CD4-positive, alpha-beta T cell treated with Interleukin-4 for 1 hour (primary cell): ENCODE measurements around the gene FNDC10.
A peak's percentile ranks its signal among the peaks of the same experiment; 100 is the strongest.
"Not testable (repeated sequence)": the region's sequence is repeated elsewhere in the genome, so short reads cannot be mapped to it uniquely, and the experiment has no call there.

Experiments used
- DNase-seq, 2 donors: peaks; one replicate each; pipeline ENCODE4 v3.0.0-alpha.2; 2020 to 2022

FNDC10 gene

DNA sequence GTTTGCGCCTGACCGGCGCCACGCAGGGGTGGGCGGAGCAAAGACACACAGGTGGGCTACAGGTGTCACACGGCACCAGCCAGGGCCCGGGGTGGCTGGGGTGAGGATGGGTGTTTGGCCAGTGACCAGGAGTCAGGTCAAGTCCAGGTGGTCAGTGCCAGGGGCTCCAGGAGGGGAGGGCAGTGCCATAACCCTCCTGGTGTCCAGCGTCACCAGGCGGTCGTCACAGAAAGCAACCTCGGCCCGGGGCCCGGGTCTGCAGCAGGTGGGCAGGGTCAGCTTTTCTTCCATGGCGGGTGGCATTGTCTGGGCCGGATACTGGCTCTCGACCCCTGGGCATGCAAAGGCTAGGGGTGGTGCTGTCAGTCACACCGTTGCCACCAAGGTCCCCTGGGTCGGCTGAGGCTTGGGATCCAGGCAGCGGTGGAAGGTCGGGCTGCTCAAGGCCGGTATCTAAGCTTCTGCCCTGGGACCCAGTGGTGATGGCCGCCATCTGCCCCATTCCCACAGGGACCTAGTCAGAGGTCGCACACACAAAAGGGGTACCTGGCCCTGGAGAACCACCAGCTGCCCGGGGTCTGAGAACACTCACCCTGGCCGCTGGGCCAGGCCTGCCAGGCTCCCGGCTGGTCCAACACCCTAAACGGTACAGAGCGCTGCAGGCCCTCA lies 1.8 kb downstream of the FNDC10 start:
- DNase-seq = no peak

DNA sequence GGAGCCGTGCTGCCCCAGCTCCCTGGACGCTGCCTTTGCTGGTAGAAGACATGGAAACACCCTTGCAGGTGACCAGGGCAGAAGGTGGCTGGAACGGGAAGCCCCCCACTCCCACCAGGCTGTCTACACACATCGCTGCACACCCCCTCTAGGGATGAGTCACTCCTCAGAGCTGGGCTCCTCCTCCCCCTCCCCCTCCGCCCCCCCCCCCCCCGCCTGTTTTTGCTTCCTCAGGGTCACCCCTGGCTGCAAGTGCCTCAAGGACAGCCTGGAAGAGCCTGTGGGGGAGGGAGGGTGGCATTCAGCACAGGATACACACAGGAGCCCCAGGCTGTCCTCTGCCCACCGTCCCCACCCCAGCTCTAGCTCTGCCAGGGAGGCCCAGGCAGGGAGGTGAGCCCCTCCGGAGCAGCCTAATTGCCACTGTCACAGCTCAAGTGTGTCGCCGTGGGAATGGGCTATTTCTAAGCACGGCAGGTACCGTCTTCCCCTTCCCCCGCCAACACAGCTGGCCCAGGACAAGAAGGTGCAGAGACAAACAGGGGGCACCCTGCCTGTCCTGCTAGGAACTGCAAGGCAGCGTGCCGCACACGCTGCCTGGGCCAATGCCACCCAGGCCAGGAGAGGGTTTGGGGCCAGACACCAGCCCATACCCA lies 2.5 kb downstream of the FNDC10 start:
- no peak for DNase-seq

DNA sequence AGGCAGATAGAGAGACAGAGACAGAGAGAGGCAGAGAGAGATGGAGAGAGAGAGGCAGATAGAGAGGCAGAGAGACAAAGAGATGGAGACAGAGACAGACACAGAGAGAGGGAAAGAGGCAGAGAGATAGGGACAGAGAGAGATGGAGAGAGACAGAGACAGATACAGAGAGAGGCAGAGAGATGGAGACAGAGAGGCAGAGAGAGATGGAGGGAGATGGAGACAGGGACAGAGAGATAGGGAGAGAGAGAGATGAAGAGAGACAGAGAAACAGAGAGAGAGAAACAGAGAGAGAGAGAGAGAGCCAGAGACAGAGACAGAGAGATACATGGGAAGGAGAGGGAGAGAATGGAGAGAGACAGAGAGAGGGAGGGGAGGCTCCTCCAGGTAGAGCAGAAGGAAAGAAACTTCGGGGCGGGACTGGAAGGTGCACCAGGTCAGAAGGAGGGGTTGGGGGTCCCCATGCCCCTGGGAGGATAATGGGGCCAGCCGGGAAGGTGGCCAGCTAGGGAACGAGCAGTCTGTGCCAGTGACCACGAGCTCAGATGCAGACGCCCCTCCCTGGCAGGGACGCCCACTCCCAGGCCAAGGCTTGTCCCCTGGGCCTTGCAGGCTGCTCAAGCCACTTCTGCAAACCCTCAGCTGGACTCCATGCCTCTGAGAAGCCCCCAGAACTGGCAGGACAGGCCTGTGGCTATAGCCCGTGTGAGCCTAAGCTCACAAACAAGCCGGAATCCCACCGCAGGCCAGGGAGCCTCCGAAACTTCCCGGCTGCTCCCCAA lies 3.3 kb downstream of the FNDC10 start:
- no peak for DNase-seq

DNA sequence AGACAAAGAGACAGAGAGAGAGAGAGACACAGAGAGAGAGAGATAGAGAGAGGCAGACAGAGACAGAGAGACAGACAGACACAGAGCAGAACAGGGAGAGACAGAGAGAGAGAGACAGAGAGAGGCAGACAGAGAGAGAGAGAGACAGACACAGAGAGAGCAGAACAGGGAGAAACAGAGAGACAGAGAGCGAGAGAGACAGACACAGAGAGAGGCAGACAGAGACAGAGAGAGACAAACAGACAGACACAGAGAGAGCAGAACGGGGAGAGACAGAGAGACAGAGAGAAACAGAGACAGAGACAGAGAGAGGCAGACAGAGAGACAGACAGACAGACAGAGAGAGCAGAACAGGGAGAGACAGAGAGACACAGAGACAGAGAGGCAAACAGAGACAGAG lies 4.6 kb downstream of the FNDC10 start:
- DNase-seq = not testable (repeated sequence)

DNA sequence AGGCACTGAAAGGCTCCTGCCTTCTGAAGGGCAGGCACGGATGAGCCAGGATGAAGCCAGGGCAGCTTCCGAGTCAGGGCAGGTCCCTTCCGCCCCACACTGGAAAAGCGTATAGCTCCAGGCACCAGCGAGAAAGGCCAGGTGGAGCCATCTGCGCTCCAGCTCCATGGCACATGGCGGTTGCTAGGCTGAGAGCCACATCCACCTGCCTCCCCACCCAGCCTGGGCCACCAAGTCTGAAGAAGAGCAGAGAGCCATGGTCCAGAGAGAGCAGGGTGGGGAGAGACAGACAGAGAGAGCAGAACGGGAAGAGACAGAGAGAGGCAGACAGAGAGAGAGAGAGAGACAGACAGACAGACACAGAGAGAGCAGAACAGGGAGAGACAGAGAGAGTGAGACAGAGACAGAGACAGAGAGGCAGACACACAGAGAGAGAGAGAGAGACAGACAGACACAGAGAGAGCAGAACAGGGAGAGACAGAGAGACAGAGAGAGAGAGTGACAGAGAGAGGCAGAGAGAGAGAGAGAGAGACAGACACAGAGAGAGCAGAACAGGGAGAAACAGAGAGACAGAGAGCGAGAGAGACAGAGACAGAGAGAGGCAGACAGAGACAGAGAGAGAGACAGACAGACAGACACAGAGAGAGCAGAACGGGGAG lies 5.2 kb downstream of the FNDC10 start:
- DNase-seq = no peak

DNA sequence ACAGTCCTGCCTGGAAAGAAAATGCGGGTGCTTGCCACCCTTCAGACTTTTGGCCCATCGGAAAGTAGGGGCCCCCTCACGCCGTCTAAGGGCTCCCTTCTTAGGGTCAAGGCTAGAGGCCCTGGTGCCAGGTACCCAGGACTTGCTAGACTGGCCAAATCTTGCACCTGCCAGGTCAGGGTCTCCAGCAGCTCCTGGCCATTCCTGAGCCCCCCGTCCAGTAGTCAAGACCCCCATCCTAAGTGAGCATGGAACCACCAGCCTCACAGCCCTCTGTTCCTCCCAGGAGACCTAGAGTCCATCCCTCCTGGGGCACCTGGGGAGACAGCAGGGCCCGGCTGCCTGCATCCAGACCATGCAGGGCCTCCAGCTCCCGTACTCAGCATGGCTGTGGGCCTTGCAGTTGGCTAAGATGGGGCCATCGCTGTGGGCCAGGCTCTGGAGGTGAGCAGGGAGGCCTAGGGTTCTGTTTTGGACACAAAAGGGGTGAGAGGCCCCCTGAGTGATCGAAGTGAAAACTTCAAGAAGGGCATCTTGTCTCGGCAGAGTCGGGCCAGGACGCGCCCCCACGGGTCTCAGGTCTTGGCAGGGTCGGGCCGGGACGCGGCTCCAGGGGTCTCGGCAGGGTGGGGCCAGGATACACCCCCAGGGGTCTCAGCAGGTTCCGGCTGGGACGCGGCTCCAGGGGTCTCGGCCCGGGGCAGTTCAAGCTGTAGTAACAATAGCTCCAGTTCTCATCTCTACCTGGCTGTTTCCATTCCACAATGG lies 5.9 kb downstream of the FNDC10 start:
- no peak for DNase-seq

DNA sequence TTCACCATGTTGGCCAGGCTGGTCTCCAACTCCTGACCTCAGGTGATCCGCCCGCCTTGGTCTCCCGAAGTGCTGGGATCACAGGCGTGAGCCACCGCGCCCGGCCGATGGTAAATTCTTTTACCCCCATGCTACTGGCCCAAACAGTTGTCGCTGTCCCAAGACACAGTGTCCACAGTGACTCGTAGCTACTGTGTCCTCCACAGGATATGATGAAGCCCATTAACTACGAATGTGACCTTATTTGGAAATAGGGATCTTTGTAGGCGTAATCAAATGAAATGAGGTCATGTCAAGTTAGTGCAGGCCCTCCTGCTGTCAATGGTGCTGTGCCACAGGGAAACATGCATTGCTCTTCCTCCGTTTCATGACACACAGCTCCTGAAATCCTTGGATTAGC lies 8.5 kb downstream of the FNDC10 start:
- no peak for DNase-seq

DNA sequence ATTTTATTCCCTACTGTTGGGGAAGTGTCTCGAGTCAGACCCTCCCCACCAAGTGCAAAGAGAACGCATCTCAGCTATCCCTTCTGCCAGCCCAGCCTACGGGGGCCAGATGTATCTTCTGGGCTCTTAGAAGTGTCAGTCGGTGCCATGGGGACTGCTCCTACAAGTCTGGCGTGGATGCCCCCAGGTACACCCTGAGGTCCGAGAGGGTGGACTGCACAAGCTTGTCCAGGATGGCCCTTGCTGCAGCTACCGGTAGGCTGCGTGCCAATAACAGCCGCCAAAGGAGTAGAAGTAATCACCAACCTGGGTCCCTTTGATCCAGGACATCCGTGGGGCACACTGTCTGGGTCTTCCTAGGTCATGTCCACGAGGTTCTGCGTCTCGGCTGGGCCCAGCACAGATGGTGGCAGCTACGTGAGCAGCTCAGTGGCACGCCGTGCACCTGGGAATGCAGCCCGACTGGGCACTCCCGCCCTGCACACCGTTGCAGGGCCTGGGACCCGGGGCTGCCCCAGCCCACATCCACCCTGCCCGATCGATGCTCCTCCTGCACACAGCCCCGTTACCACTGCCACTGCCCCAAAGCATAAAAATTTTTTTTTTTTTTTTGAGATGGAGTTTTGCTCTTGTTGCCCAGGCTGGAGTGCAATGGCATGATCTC lies 16.5 kb downstream of the FNDC10 start:
- no peak for DNase-seq

DNA sequence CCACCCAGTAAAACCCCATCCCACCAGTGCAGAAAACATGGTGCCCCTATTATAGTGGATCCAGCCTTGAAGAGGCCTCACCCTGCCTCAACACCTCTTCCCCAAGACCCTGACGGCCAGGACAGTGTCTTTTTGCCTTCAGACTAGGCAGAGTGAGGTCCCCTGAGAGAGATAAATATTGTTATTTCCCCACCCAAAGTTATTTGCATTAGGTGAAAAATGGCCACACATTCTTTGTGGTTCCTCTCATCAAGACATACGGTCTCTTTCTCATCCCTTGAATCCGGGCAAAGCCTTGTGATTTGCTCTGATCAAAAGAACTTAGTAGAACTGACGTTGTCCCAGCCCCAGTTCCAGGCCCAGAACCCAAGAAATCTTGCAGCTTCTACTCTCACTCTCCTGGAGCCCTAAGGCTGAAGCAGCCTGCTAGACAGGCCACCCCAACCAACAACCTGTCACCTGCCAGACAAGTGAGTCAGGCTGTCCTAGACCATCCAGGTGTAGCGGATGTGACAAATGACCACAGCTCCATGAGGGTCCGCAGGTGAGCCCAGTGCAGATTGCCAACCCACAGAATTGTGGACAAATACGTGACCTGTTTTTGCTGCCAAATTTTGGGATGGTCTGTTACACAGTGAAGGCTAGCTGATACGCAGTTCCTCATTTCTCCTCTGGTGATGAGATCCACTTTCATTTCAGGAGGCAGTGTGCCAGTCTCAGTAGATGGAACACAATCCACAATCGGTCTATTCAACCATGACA lies 17.2 kb downstream of the FNDC10 start:
- DNase-seq = no peak

DNA sequence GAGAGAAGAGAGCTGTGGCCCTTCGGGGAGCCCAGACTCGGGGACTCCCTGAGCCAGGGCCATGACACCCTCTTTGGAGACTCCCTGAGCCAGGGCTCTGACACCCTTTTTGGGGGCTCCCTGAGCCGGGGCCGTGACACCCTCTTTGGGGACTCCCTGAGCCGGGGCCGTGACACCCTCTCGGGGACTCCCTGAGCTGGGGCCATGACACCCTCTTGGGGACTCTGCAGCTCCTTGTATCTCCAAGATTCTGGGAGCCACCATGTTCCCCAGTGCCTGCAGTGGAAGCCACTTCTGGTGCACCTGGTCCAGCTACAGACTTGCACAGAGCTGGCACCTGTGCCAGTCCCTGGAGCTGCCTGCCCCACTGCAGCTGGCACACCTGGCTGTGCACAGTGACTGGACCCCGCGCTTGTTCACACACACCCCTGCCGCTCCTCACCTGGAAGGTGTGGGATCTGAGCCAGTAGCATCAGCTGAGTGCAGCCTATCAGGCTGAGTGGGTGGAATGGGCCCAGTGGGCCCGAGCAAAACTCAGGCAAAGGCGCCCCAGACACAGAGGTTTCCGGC lies 21.5 kb downstream of the FNDC10 start:
- no peak for DNase-seq

DNA sequence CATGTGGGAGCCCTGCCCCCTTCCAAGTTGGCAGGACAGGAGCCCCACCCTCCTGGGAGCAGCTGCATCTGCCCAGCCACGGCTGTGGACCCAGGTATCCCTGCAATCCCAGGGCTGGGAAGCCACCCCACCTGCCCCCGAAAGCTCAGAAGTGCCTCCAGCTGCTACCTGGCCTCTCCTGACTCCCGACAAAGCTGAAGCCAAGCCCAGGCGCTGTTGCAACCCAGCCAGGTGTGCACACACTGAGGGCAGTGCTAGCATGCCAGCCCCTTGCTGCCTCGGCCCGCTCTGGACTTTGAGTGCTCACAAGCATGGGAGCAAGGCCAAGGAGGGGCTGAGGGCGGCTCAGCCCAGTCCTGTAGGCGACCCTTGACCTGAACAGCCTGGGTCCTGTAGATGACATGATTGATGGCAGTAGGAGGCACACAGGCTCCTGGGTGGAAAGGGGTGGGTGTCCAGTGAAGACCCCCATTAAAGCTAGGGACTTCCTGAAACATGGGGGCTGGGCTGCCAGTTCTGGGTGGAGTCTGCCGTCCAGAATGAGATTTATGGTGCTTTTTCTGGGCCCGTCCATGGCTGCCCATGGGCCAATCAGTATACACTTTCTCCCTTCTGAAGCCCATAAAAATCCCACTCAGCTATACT lies 22.4 kb downstream of the FNDC10 start:
- DNase-seq = no peak

DNA sequence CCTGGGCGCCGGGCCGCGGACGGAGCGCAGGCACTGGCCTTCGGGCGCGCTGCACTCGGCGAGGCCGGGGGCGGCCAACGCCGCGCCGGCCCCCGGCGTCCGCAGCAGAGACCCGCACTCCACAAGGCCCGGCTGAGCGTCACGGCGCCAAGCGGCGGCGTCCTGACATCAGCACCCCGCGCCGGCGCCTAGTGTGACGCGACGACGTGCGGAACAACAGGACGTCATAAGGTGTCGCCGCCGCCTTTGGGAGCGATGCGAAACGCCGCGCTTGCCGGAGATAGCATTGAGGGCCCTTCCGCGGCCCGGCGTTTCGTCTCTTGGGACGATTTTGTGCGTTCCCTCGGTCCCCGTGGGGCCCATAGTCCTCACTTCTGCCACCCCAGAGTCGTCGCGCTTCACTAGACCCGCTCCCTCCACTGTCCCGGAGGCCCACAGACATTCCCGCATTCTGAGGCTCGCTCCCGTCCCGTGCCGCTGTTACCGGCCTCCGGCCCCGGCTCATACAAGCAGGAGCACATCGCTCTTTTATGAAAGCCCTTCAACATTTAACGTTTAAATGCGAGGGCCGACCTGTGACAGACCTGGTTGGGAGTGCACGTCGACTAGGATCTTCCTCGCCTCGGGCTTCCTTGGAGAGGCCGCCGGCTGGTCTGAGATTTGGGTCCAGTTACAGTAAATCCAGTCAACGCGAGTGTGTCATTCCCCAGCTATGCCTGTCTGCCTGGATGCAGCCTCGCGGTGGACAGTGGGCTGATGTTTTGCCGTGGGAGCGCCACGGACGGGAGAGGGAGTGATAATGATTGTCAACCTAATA lies 25.0 kb downstream of the FNDC10 start, which contains the start of gene SSU72:
Gene SSU72, minus strand, starts transcription at position 143 of the 817 bp plus-strand sequence. CDS start 306 bp downstream, outside the sequence.
- DNase-seq = peak; percentile 92 to 93

DNA sequence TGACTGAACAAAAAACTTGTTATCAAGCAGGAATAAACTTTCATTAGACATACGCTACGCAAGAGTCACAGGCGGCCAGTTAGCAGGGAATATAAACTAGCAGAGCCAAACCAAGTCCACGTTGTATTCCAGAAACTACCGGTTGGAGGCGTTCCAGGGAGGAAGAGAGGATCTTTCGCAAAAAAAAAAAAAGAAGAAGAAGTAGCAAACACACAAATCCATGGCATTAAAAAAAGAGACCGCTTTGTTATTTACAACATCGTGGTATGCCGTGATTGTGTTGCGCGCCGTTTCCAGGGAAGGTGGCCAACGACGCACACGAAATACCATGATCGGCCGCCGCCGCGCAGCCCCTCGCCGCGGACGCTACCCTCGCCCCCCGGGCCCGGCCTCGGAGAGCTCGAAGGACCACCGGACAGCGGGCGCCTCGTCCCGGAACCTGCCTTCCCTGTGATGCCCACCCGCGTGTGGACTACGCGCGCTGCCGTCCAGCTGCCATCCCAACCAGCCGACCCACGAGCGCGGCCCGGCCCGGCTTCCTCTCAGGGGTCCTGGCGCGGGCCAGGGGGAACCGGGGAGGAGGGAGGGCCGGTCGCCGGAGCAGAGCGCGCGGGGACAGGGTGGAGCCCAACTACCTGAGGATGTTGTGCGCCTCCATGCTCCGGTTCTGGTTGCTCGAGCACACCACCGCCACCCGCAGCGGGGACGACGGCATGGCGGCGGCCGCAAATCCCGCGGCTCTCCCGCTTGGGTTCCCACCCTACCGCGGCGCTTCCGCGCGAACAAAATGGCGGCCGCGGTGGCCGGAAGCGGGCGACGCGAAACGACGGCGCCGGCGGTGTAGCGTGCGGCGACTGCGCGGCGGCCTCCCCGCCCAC lies 25.9 kb downstream of the FNDC10 start:
- peak in 1 of 2 donors; percentile 73 for DNase-seq

DNA sequence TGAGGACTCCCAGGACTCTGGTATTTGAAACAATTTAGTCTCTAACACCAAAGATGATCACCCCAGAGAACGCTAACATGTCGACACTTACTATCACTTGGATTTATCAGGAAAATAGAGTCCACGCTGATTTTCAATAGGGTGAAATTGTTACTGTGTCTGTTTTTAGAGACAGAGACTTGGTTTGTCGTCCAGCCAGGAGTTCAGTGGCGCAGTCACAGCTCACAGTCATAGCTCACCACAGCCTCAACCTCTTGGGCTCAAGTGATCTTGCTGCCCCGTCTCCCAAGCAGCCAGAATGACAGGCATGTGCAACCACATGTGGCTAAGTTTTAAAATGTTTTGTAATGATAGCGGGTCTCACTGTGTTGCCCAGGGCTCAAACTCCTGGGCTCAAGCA lies 30.6 kb downstream of the FNDC10 start:
- no peak for DNase-seq

DNA sequence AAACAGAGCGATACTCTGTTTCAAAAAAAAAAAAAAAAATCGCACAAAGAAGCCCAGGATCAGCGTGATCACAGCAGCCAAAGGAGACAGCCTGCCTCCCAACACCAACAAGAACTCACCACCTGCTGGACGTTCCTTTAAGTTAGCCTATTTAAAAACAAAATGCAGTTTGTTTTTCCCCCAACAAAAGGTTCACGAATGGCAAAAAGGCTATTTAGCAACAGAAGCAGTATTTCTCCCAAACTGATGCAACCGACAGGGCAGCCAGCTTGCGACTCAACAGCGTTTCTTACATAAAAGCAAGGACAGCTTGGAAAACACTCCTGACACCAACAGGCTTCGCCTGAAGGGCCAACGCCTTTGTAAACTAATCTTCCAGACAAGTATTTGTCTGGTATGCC lies 32.0 kb downstream of the FNDC10 start:
- no peak for DNase-seq

DNA sequence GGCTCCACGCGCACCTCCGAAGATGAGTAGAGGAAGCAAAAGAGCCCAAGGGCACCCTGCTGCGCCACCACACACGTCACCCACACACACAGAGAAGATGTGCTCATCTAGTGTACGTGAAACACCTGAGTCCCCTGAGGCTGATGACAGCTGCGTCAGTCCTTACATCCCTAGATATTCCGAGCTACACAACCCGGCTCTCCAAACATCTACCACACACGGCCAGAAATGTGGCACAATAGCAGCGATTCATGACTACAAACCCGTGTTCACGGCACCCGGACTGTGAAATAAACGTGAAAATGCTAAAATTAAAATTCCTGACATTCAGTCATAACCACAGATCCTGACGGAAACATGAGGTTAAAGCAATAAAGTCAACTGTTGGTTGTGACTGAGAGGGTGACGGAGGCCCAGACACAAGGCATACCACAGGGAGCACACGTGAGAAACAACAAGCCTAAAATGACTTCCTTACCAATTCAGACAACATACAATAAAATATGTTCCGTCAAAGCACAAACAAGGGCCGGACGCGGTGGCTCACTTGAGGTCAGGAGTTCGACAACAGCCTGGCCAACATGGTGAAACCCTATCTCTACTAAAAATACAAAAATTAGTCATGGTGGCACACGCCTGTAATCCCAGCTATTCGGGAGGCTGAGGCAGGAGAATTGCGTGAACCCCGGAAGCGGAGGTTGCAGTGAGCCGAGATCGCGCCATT lies 32.6 kb downstream of the FNDC10 start:
- no peak for DNase-seq

DNA sequence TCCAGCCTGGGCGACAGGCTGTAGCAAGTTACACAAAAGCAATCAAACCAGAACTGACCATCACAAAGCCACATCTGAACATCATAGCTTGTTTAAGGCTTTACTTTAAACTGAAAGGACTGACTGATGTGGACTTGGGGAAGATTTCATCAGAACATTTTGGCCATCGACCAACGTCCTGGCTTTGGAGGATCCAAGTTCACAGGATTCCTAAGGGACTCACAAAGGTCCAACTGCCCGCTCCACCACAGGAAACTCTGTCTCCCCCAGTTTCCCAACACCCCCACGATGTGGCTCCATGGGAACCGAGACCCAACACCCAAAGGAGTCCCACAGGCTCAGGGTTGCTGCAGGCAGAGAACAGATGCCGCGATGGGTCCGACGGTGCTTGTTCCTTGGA lies 34.6 kb downstream of the FNDC10 start:
- DNase-seq = no peak

DNA sequence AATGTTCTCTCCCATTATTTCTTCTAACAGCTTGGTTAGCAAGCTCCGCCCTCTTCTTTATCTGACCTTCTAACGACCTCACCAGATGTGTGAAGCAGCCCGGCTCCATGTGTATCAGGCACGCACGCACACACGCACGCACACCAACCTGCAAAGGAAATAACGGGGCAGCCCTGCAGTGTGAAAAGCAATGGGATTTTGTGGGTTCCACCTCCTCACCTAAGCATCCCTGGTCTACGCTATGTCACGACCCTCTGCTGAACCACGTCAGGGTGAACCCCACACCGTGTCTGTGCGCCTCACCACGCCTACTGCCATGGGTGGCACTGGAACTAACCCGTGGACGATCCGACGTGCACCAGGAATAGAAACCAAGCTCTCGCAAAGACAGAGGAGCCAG lies 35.7 kb downstream of the FNDC10 start:
- DNase-seq = no peak
